Heart left ventricle (tissue), 16 donors: Measurements from ENCODE around the gene NIPA2. TPM values are rescaled to one million over a fixed set of nuclear protein-coding genes. Genes with fewer than 3 reads are reported as not detected.
A peak's percentile ranks its signal among the peaks of the same experiment; 100 is the strongest.

ENCODE experiments used
- ATAC-seq, 4 donors: fragments of 200-7000 bp; cut with Tn5 transposase; one replicate each; pipeline ENCODE4 v1.9.1; 2020 to 2022; ENCODE audit warnings: moderate library complexity in 4 of 4, mild to moderate bottlenecking in 3 of 4, moderate number of reproducible peaks in 1 of 4
- DNase-seq, 5 donors: peaks; one replicate each; pipeline ENCODE4 v3.0.0-alpha.2; 2020
- H3K27ac ChIP-seq, 12 donors: fragments of 200-600 bp; sonication (generic) in 4 of 12; one replicate each; pipeline versions ENCODE4 v1.5.0 to v1.8.0; 2016 to 2022; ENCODE audit warnings: mild to moderate bottlenecking in 2 of 12
- H3K27me3 ChIP-seq, 9 donors: fragments of 200-600 bp; sonication (generic) in 2 of 9; one replicate each; pipeline versions ENCODE4 v1.5.1 to v1.8.0; 2016 to 2022; ENCODE audit warnings: mild to moderate bottlenecking in 3 of 9
- H3K36me3 ChIP-seq, 9 donors: fragments of 200-600 bp; sonication (generic) in 2 of 9; one replicate each; pipeline versions ENCODE4 v1.5.0 to v1.8.0; 2018 to 2022; ENCODE audit warnings: mild to moderate bottlenecking in 2 of 9
- H3K4me1 ChIP-seq, 12 donors: fragments of 200-600 bp; sonication (generic) in 4 of 12; one replicate each; pipeline versions ENCODE4 v1.5.0 to v1.8.0; 2016 to 2022; ENCODE audit warnings: mild to moderate bottlenecking in 3 of 12
- H3K4me3 ChIP-seq, 12 donors: fragments of 200-600 bp; sonication (generic) in 4 of 12; one replicate each; pipeline versions ENCODE4 v1.5.0 to v1.8.0; 2017 to 2022; ENCODE audit warnings: mild to moderate bottlenecking in 9 of 12, moderate library complexity in 4 of 12
- H3K9me3 ChIP-seq, 12 donors: fragments of 200-600 bp; sonication (generic) in 4 of 12; one replicate each; pipeline versions ENCODE4 v1.5.0 to v1.8.0; 2016 to 2022; ENCODE audit warnings: mild to moderate bottlenecking in 1 of 12
- CTCF ChIP-seq, 12 donors: fragments of 200-600 bp; sonication (generic) in 4 of 12; IDR thresholded peaks; one replicate each; pipeline versions ENCODE4 v1.5.0 to v1.8.0; 2018 to 2022; ENCODE audit warnings: antibody characterized with exemption in 12 of 12, mild to moderate bottlenecking in 5 of 12
- POLR2A ChIP-seq, 2 donors: fragments of 450-650 bp; IDR thresholded peaks; one replicate each; pipeline ENCODE4 v1.6.1; 2017; ENCODE audit warnings: antibody characterized with exemption in 2 of 2, mild to moderate bottlenecking in 2 of 2, moderate library complexity in 2 of 2
- WGBS, 4 donors: extraction: QIAGEN DNeasy Blood & Tissue Kit in 2 of 4; methylation state at CpG; one replicate each; pipeline versions ENCODE4 v1.1.5 to v1.1.7; 2013 to 2018; 5-methylcytosine and 5-hydroxymethylcytosine counted together
- intact Hi-C, 10 donors: fragments of 100-400 bp; cut with DNase I; formaldehyde crosslinking; loops; one replicate each; pipeline versions ENCODE4 v1.11.1 to v1.14.2; 2022
- long read RNA-seq, 3 donors: library from polyadenylated mRNA; unstranded; transcript quantifications; one replicate each; pipeline ENCODE4 v2.0.0, GENCODE V29; 2020 to 2021
- polyA plus RNA-seq, 2 donors: library from polyadenylated mRNA; stranded (reverse); fragments of 200-250 nt; gene quantifications; one replicate each; pipeline ENCODE4 v1.2.3, GENCODE V29; 2013
- total RNA-seq, 9 donors: library from RNA; depleted of rRNA in 2 of 9; stranded (reverse); fragments of >200 nt in 2 of 9; fragmentation: NEBNext Ultra II Directional in 3 of 9; extraction: Animal tissue kit (Norgen Biotek cat#: 25700) in 3 of 9; gene quantifications; one replicate each; pipeline versions ENCODE4 v1.1.0 to v1.2.4, GENCODE V29; 2016 to 2023
- donor health status: ischemic (EF 13 %, LVEDD 7.1; RV severe dilation, severe dysfunction).
- donor health status: healthy with polysubstance abuse.
- donor health status: DM: no; HTN: yes; CAD: no.
- donor health status: DM: no; HTN: no; CAD: no.
- donor health status: ischemic (EF 25% LVEDD 6.9; RV normal size, moderate dysfunction).
- donor health status: ischemic (EF 25% LVEDD 5.7; RV mildly dilated, moderate dysfunction).
- donor health status: healthy.
- donor health status: DM: yes; HTN: yes; CAD: no.
- donor health status: ischemic (EF 35%, LVEDD 5.7; RV mildly dilated, moderate dysfunction).
- donor health status: nonischemic (EF 11% LVEDD 7.7; RV severe dilation, severe dysfunction).
- donor health status: DM: yes; HTN: yes; CAD: no.
- donor health status: PGD.
- donor health status: ischemic (EF 29% LVEDD 5.4; RV normal size, mild dysfunction).
- donor health status: nonischemic (EF 23%, LVEDD 6.1; RV moderate dilation, normal function).

Gene NIPA2
- total RNA-seq (10 to 100 TPM; 17.4 to 32.4 (median 20.6) TPM), polyA plus RNA-seq (10 to 100 TPM in 1 of 2 donors, 1 to 10 TPM in 1; 5.3 to 47.0 TPM)
- long read RNA-seq, donor 1, transcript NIPA2-203 (6 exons, 2,280 nt), result major isoform, 10 of 38 reads
- long read RNA-seq, donor 1, partial matches to known transcripts, result 1 of 38 reads
- long read RNA-seq, donor 1, other reads (novel, unspliced or antisense), result 22 of 38 reads
- long read RNA-seq, donor 2, transcript NIPA2-201 (8 exons, 3,233 nt), result minor isoform, 18 of 148 reads
- long read RNA-seq, donor 2, transcript NIPA2-203 (6 exons, 2,280 nt), result major isoform, 46 of 148 reads
- long read RNA-seq, donor 2, transcript NIPA2-204 (7 exons, 3,130 nt), result minor isoform, 8 of 148 reads
- long read RNA-seq, donor 2, partial matches to known transcripts, result 2 of 148 reads
- long read RNA-seq, donor 2, other reads (novel, unspliced or antisense), result 71 of 148 reads
- long read RNA-seq, donor 3, transcript NIPA2-203 (6 exons, 2,280 nt), result major isoform, 14 of 72 reads
- long read RNA-seq, donor 3, transcript NIPA2-201 (8 exons, 3,233 nt), result minor isoform, 5 of 72 reads
- long read RNA-seq, donor 3, transcript NIPA2-204 (7 exons, 3,130 nt), result minor isoform, 6 of 72 reads
- long read RNA-seq, donor 3, partial matches to known transcripts, result 0 of 72 reads
- long read RNA-seq, donor 3, other reads (novel, unspliced or antisense), result 45 of 72 reads

GRCh38 chr15:22838292-22839042 is at the start of gene NIPA2:
Gene NIPA2 (plus strand): TSS chr15:22838666. CDS start chr15:22851732, 13,066 bp downstream.
- H3K4me3 ChIP-seq, result peak within 1 kb of the TSS; percentile 60 to 92 (median 76)
- H3K9me3 ChIP-seq, result no peaks in the 10 kb centered on the region
- H3K27ac ChIP-seq, result peak within 1 kb of the TSS; percentile 82 to 97 (median 94)
- peak; percentile 98 to 100 (median 99) for DNase-seq
- H3K36me3 ChIP-seq, result peaks cover 0 to 18% (median 2%) of the 10 kb centered on the region in 9 donors
- peak in 1 of 12 donors; percentile 26 for TF ChIP-seq CTCF (IDR thresholded peaks at IDR 0.05)
- peak; percentile 38 to 88 for TF ChIP-seq POLR2A (IDR thresholded peaks at IDR 0.05)
- intact Hi-C loops, result loop anchor here in 6 of 10 donors (1.0 to 10.0 kb wide), 5 partner anchors 46 to 196 kb away; partner anchors contain the start of genes NIPA1 (in 5 of the 6) and TUBGCP5 (in 1 of the 6)
- peak; percentile 99 for ATAC-seq
- WGBS, 4 donors, result 0 to 1% (median 0%) methylated on average over 44 to 83 of the region's 83 CpGs
- no peaks in the 10 kb centered on the region for H3K27me3 ChIP-seq
- peaks cover 3 to 31% (median 20%) of the 10 kb centered on the region in 12 donors for H3K4me1 ChIP-seq

DNA sequence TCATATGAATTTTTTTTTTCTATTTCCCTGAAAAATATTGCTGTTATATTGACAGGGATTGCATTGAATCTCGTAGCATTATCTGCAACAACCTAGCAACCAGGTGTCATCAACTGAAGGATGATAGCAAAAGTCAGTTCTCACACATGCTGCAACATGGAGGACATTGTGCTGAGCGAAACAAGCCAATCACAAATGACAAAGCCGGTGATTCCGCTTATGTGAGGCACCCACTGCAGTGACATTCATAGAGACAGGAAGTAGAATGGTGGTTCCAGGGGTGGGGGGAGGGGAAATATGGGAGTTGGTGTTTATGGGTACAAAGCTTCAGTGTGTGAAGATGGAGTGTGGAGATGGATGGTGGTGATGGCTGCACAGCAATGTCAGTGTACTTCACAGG is 44.4 kb upstream of the NIPA2 start:
- Histone ChIP-seq H3K4me3 (no peak overlapping the region), H3K27me3 (no peaks in the 10 kb centered on the region), H3K36me3 (peaks cover 0 to 4% (median 0%) of the 10 kb centered on the region in 9 donors), H3K27ac (no peak overlapping the region), H3K4me1 (no peaks in the 10 kb centered on the region), H3K9me3 (peaks cover 0 to 11% (median 6%) of the 10 kb centered on the region in 12 donors)
- ATAC-seq (no peak), DNase-seq (no peak)
- 89 to 94% (median 94%) methylated on average over 4 of the region's 4 CpGs for WGBS, 4 donors
- TF ChIP-seq CTCF (IDR thresholded peaks at IDR 0.05) (no peak), POLR2A (IDR thresholded peaks at IDR 0.05) (no peak)
- intact Hi-C loops, result loop anchor here in 2 of 10 donors (2.0 to 5.0 kb wide), 2 partner anchors 27 to 43 kb away; partner anchors contain the start of gene NIPA2 (in 1 of the 2)

- Histone ChIP-seq H3K9me3 (peaks cover 0 to 5% (median under 1%) of the 10 kb centered on the region in 12 donors), H3K36me3 (no peaks in the 10 kb centered on the region), H3K27me3 (no peaks in the 10 kb centered on the region), H3K27ac (no peak overlapping the region), H3K4me1 (no peaks in the 10 kb centered on the region), H3K4me3 (no peak overlapping the region)
- ATAC-seq (no peak), DNase-seq (no peak)
- intact Hi-C loops, result loop anchor here in 2 of 10 donors (2.0 to 5.0 kb wide), 2 partner anchors 26 to 43 kb away; partner anchors contain the start of gene NIPA2 (in 1 of the 2)
- TF ChIP-seq POLR2A (IDR thresholded peaks at IDR 0.05), result no peak
- no peak for TF ChIP-seq CTCF (IDR thresholded peaks at IDR 0.05)
- WGBS, 4 donors, result 91 to 93% (median 92%) methylated on average over 17 of the region's 17 CpGs
Measured at GRCh38 chr15:22794621-22795167, 43.8 kb upstream of the NIPA2 start.
